Upper lobe of left lung (tissue), 4 donors: Measurements from ENCODE around the gene CCDC17.

Source experiments
- POLR2A ChIP-seq, 4 donors: fragments of 450-650 bp; IDR thresholded peaks; one replicate each; pipeline ENCODE4 v1.5.1; 2016 to 2017; ENCODE audit warnings: antibody characterized with exemption in 4 of 4, mild to moderate bottlenecking in 2 of 4
- POLR2AphosphoS5 ChIP-seq, 2 donors: sonication (generic); formaldehyde crosslinking; IDR thresholded peaks; one replicate each; pipeline ENCODE4 v1.5.1; 2017; ENCODE audit warnings: antibody characterized with exemption in 2 of 2
- TF ChIP-seq, protein P1 (sequence below), 6 experiments: fragments of 450-650 bp in 4 of 6; fragments of 200-600 bp in 2 of 6; sonication (generic) in 2 of 6; IDR thresholded peaks; one replicate each; pipeline ENCODE4 v1.5.1; 2016 to 2019; ENCODE audit warnings: antibody characterized with exemption in 6 of 6

GRCh38 chr1:45604239-45604638 is 19.6 kb downstream of the CCDC17 start:
- no peak for TF ChIP-seq POLR2AphosphoS5 (IDR thresholded peaks at IDR 0.05)
- TF ChIP-seq, protein P1, sequence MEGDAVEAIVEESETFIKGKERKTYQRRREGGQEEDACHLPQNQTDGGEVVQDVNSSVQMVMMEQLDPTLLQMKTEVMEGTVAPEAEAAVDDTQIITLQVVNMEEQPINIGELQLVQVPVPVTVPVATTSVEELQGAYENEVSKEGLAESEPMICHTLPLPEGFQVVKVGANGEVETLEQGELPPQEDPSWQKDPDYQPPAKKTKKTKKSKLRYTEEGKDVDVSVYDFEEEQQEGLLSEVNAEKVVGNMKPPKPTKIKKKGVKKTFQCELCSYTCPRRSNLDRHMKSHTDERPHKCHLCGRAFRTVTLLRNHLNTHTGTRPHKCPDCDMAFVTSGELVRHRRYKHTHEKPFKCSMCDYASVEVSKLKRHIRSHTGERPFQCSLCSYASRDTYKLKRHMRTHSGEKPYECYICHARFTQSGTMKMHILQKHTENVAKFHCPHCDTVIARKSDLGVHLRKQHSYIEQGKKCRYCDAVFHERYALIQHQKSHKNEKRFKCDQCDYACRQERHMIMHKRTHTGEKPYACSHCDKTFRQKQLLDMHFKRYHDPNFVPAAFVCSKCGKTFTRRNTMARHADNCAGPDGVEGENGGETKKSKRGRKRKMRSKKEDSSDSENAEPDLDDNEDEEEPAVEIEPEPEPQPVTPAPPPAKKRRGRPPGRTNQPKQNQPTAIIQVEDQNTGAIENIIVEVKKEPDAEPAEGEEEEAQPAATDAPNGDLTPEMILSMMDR (IDR thresholded peaks at IDR 0.05): no peak
- TF ChIP-seq POLR2A (IDR thresholded peaks at IDR 0.05): no peak
